NB4 (cell line): Measurements from ENCODE around the gene RASA3.

Source experiments
- POLR2A ChIP-seq: IDR thresholded peaks from 2 replicates; pipeline ENCODE4 v1.6.1; 2011; ENCODE audit warnings: mild to moderate bottlenecking; ENCODE audit not compliant: insufficient read length; ENCODE audit errors: extremely low read depth
- TF ChIP-seq, protein P1 (sequence below): IDR thresholded peaks from one replicate; pipeline ENCODE4 v1.5.1; 2012; ENCODE audit warnings: low read depth, low read length

DNA sequence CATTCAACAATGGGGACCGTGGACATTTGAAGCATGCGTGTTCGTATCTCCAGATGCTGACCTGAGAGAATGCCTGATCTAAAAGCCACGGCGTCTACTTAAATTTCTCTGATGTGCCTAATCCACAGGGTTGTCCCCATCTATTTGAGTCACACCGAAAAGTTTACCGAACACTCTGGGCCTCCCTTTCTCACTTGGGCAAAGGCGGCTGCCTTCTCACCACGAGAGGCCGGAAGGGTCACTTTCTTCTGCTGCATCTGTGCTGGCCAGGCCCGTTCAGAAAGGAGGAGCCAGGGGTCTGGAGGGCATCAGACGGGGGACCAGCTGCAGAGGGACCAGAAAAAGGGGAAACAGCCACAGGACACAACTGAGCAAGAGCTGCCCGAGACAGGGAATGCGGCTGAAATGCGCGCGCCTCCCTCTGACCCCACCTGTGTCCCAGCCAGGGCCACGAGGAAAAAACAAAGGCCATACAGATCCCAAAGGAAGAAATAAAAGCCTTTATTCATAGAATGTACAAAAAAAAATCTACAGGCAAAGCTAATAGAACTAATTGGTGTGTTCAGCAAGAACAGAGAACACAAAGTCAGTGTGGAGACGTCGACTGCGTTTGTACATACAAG lies 87.2 kb downstream of the RASA3 start:
- TF ChIP-seq, protein P1, sequence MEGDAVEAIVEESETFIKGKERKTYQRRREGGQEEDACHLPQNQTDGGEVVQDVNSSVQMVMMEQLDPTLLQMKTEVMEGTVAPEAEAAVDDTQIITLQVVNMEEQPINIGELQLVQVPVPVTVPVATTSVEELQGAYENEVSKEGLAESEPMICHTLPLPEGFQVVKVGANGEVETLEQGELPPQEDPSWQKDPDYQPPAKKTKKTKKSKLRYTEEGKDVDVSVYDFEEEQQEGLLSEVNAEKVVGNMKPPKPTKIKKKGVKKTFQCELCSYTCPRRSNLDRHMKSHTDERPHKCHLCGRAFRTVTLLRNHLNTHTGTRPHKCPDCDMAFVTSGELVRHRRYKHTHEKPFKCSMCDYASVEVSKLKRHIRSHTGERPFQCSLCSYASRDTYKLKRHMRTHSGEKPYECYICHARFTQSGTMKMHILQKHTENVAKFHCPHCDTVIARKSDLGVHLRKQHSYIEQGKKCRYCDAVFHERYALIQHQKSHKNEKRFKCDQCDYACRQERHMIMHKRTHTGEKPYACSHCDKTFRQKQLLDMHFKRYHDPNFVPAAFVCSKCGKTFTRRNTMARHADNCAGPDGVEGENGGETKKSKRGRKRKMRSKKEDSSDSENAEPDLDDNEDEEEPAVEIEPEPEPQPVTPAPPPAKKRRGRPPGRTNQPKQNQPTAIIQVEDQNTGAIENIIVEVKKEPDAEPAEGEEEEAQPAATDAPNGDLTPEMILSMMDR, result no peak
- TF ChIP-seq POLR2A, result no peak
